ENCODE data around the gene AVEN.
A peak's percentile ranks its signal among the peaks of the same experiment; 100 is the strongest.

Gene AVEN

GRCh38 chr15:34043391-34043790 is 4.4 kb upstream of the AVEN start:
- H3K9me3 ChIP-seq (ENCODE audit: control extremely low read depth in 1 of 5, control insufficient read depth in 4 of 5, insufficient read depth in 2 of 5, low read depth in 1 of 5, low read length in 4 of 5), result peaks cover 0 to 3% (median 0%) of the 10 kb centered on the region in 5 experiments
- DNase-seq, result no peak
- ChIA-PET POLR2A (interaction anchor here (0.6 kb wide), 1 partner anchor 55 kb away, joined by 4 read pairs; no protein-coding TSS in a partner anchor), CTCF (interaction anchor here (0.9 to 1.4 kb wide), 3 partner anchors 17 to 22 kb away, joined by 3 to 6 read pairs (median 5); no protein-coding TSS in a partner anchor)
- peaks cover 5 to 15% (median 13%) of the 10 kb centered on the region in 4 experiments for H3K4me1 ChIP-seq (ENCODE audit: control extremely low read depth in 1 of 4, control insufficient read depth in 4 of 4, insufficient read depth in 4 of 4, low read length in 3 of 4)
- H3K27me3 ChIP-seq (replicated peaks in 2 of 5; ENCODE audit: control insufficient read depth in 4 of 5, insufficient read depth in 5 of 5, low read length in 4 of 5), result no peaks in the 10 kb centered on the region
- WGBS (ENCODE audit: insufficient coverage), result no CpG with 5 or more reads among the region's 1 CpG
- no peak overlapping the region for H3K27ac ChIP-seq (ENCODE audit: insufficient read depth in 1 of 2, low read depth in 1 of 2, low read length in 2 of 2, poor library complexity in 1 of 2, severe bottlenecking in 2 of 2)
- H3K4me3 ChIP-seq (ENCODE audit: control insufficient read depth in 1 of 7, extremely low read depth in 1 of 7, insufficient read depth in 4 of 7, low read depth in 2 of 7, low read length in 6 of 7), result no peak overlapping the region
- no peaks in the 10 kb centered on the region for H3K36me3 ChIP-seq (ENCODE audit: control insufficient read depth in 4 of 4, insufficient read depth in 4 of 4, low read length in 3 of 4)

- H3K36me3 ChIP-seq (ENCODE audit: control insufficient read depth in 4 of 4, insufficient read depth in 4 of 4, low read length in 3 of 4), result no peaks in the 10 kb centered on the region
- ChIA-PET POLR2A (no interaction called here), CTCF (interaction anchor here (0.9 to 1.6 kb wide), 2 partner anchors 21 to 23 kb away, joined by 5 to 8 read pairs; no protein-coding TSS in a partner anchor)
- H3K9me3 ChIP-seq (ENCODE audit: control extremely low read depth in 1 of 5, control insufficient read depth in 4 of 5, insufficient read depth in 2 of 5, low read depth in 1 of 5, low read length in 4 of 5), result no peaks in the 10 kb centered on the region
- H3K4me3 ChIP-seq (ENCODE audit: control insufficient read depth in 1 of 7, extremely low read depth in 1 of 7, insufficient read depth in 4 of 7, low read depth in 2 of 7, low read length in 6 of 7), result peak overlapping the region in 6 of 7 experiments; percentile 67 to 96 (median 90)
- H3K27me3 ChIP-seq (replicated peaks in 2 of 5; ENCODE audit: control insufficient read depth in 4 of 5, insufficient read depth in 5 of 5, low read length in 4 of 5), result no peaks in the 10 kb centered on the region
- H3K27ac ChIP-seq (ENCODE audit: insufficient read depth in 1 of 2, low read depth in 1 of 2, low read length in 2 of 2, poor library complexity in 1 of 2, severe bottlenecking in 2 of 2), result peak overlapping the region in 1 of 2 experiments; percentile 83
- WGBS (ENCODE audit: insufficient coverage), result 0% methylated on average over 1 of the region's 1 CpG
- DNase-seq, result peak; percentile 29 to 73 (median 68)
- H3K4me1 ChIP-seq (ENCODE audit: control extremely low read depth in 1 of 4, control insufficient read depth in 4 of 4, insufficient read depth in 4 of 4, low read length in 3 of 4), result peaks cover 5 to 28% (median 20%) of the 10 kb centered on the region in 4 experiments
Measured at GRCh38 chr15:34039790-34040113, 748 bp upstream of the AVEN start.

GRCh38 chr15:34038023-34038870 is 757 bp downstream of the AVEN start:
- Histone ChIP-seq H3K4me1 (ENCODE audit: control extremely low read depth in 1 of 4, control insufficient read depth in 4 of 4, insufficient read depth in 4 of 4, low read length in 3 of 4) (peaks cover 5 to 28% (median 20%) of the 10 kb centered on the region in 4 experiments), H3K4me3 (ENCODE audit: control insufficient read depth in 1 of 7, extremely low read depth in 1 of 7, insufficient read depth in 4 of 7, low read depth in 2 of 7, low read length in 6 of 7) (peak overlapping the region; percentile 67 to 96 (median 89)), H3K9me3 (ENCODE audit: control extremely low read depth in 1 of 5, control insufficient read depth in 4 of 5, insufficient read depth in 2 of 5, low read depth in 1 of 5, low read length in 4 of 5) (no peaks in the 10 kb centered on the region), H3K27me3 (replicated peaks in 2 of 5; ENCODE audit: control insufficient read depth in 4 of 5, insufficient read depth in 5 of 5, low read length in 4 of 5) (no peaks in the 10 kb centered on the region), H3K36me3 (ENCODE audit: control insufficient read depth in 4 of 4, insufficient read depth in 4 of 4, low read length in 3 of 4) (no peaks in the 10 kb centered on the region), H3K27ac (ENCODE audit: insufficient read depth in 1 of 2, low read depth in 1 of 2, low read length in 2 of 2, poor library complexity in 1 of 2, severe bottlenecking in 2 of 2) (peak overlapping the region in 1 of 2 experiments; percentile 83)
- CTCF ChIA-PET, result no interaction called here
- DNase-seq, result peak; percentile 67 to 93 (median 86)
- under 1% methylated on average over 46 of the region's 70 CpGs for WGBS (ENCODE audit: insufficient coverage)
- POLR2A ChIA-PET, result no interaction called here

GRCh38 chr15:34031987-34032760 is 6.8 kb downstream of the AVEN start:
- 85% methylated on average over 7 of the region's 10 CpGs for WGBS (ENCODE audit: insufficient coverage)
- no peaks in the 10 kb centered on the region for H3K36me3 ChIP-seq (ENCODE audit: control insufficient read depth in 4 of 4, insufficient read depth in 4 of 4, low read length in 3 of 4)
- peaks cover 0 to 6% (median 0%) of the 10 kb centered on the region in 5 experiments for H3K9me3 ChIP-seq (ENCODE audit: control extremely low read depth in 1 of 5, control insufficient read depth in 4 of 5, insufficient read depth in 2 of 5, low read depth in 1 of 5, low read length in 4 of 5)
- ChIA-PET CTCF (no interaction called here), POLR2A (interaction anchor here (0.8 kb wide), 1 partner anchor 117 kb away, joined by 4 read pairs; no protein-coding TSS in a partner anchor)
- H3K4me3 ChIP-seq (ENCODE audit: control insufficient read depth in 1 of 7, extremely low read depth in 1 of 7, insufficient read depth in 4 of 7, low read depth in 2 of 7, low read length in 6 of 7), result no peak overlapping the region
- DNase-seq, result no peak
- no peak overlapping the region for H3K27ac ChIP-seq (ENCODE audit: insufficient read depth in 1 of 2, low read depth in 1 of 2, low read length in 2 of 2, poor library complexity in 1 of 2, severe bottlenecking in 2 of 2)
- no peaks in the 10 kb centered on the region for H3K27me3 ChIP-seq (replicated peaks in 2 of 5; ENCODE audit: control insufficient read depth in 4 of 5, insufficient read depth in 5 of 5, low read length in 4 of 5)
- H3K4me1 ChIP-seq (ENCODE audit: control extremely low read depth in 1 of 4, control insufficient read depth in 4 of 4, insufficient read depth in 4 of 4, low read length in 3 of 4), result peaks cover 0 to 4% (median 4%) of the 10 kb centered on the region in 4 experiments

GRCh38 chr15:34027606-34028005 is 11.4 kb downstream of the AVEN start:
- H3K9me3 ChIP-seq (ENCODE audit: control extremely low read depth in 1 of 5, control insufficient read depth in 4 of 5, insufficient read depth in 2 of 5, low read depth in 1 of 5, low read length in 4 of 5), result peaks cover 0 to 6% (median 0%) of the 10 kb centered on the region in 5 experiments
- no peaks in the 10 kb centered on the region for H3K36me3 ChIP-seq (ENCODE audit: control insufficient read depth in 4 of 4, insufficient read depth in 4 of 4, low read length in 3 of 4)
- 100% methylated on average over 2 of the region's 3 CpGs for WGBS (ENCODE audit: insufficient coverage)
- no peak for DNase-seq
- ChIA-PET CTCF (no interaction called here), POLR2A (no interaction called here)
- no peak overlapping the region for H3K4me3 ChIP-seq (ENCODE audit: control insufficient read depth in 1 of 7, extremely low read depth in 1 of 7, insufficient read depth in 4 of 7, low read depth in 2 of 7, low read length in 6 of 7)
- no peak overlapping the region for H3K27ac ChIP-seq (ENCODE audit: insufficient read depth in 1 of 2, low read depth in 1 of 2, low read length in 2 of 2, poor library complexity in 1 of 2, severe bottlenecking in 2 of 2)
- H3K4me1 ChIP-seq (ENCODE audit: control extremely low read depth in 1 of 4, control insufficient read depth in 4 of 4, insufficient read depth in 4 of 4, low read length in 3 of 4), result no peaks in the 10 kb centered on the region
- H3K27me3 ChIP-seq (replicated peaks in 2 of 5; ENCODE audit: control insufficient read depth in 4 of 5, insufficient read depth in 5 of 5, low read length in 4 of 5), result no peaks in the 10 kb centered on the region

- 0% methylated on average over 1 of the region's 3 CpGs for WGBS (ENCODE audit: insufficient coverage)
- H3K36me3 ChIP-seq (ENCODE audit: control insufficient read depth in 4 of 4, insufficient read depth in 4 of 4, low read length in 3 of 4), result no peaks in the 10 kb centered on the region
- peak in 2 of 3 donors; percentile 50 to 61 for DNase-seq
- ChIA-PET CTCF (no interaction called here), POLR2A (no interaction called here)
- H3K27me3 ChIP-seq (replicated peaks in 2 of 5; ENCODE audit: control insufficient read depth in 4 of 5, insufficient read depth in 5 of 5, low read length in 4 of 5), result no peaks in the 10 kb centered on the region
- peaks cover 0 to 6% (median 0%) of the 10 kb centered on the region in 5 experiments for H3K9me3 ChIP-seq (ENCODE audit: control extremely low read depth in 1 of 5, control insufficient read depth in 4 of 5, insufficient read depth in 2 of 5, low read depth in 1 of 5, low read length in 4 of 5)
- H3K27ac ChIP-seq (ENCODE audit: insufficient read depth in 1 of 2, low read depth in 1 of 2, low read length in 2 of 2, poor library complexity in 1 of 2, severe bottlenecking in 2 of 2), result no peak overlapping the region
- no peaks in the 10 kb centered on the region for H3K4me1 ChIP-seq (ENCODE audit: control extremely low read depth in 1 of 4, control insufficient read depth in 4 of 4, insufficient read depth in 4 of 4, low read length in 3 of 4)
- H3K4me3 ChIP-seq (ENCODE audit: control insufficient read depth in 1 of 7, extremely low read depth in 1 of 7, insufficient read depth in 4 of 7, low read depth in 2 of 7, low read length in 6 of 7), result no peak overlapping the region
Measured at GRCh38 chr15:34025252-34025651, 13.8 kb downstream of the AVEN start.
